Smooth muscle cell (in vitro differentiated cells): ENCODE results near the gene ATP6AP1. TPM values are rescaled to one million over a fixed set of nuclear protein-coding genes. Genes with fewer than 3 reads are reported as not detected.

ENCODE experiments used
- DNase-seq: peaks from one replicate; lab custom pipeline; 2025; ENCODE audit not compliant: unreplicated experiment; lab: John Stamatoyannopoulos, UW
- H2AFZ ChIP-seq: fragments of 200-600 bp; sonication (generic); 2 replicates; pipeline ENCODE4 v1.6.0; 2016; ENCODE audit warnings: antibody characterized with exemption, low read depth, mild to moderate bottlenecking
- H3F3A ChIP-seq: fragments of 200-600 bp; sonication (generic); 2 replicates; pipeline ENCODE4 v1.6.0; 2017; ENCODE audit warnings: antibody characterized with exemption, low read depth
- H3K27ac ChIP-seq: fragments of 200-600 bp; sonication (generic); 2 replicates; pipeline ENCODE4 v1.5.1; 2016; ENCODE audit warnings: low read depth, mild to moderate bottlenecking
- H3K27me3 ChIP-seq: fragments of 200-600 bp; sonication (generic); 2 replicates; pipeline ENCODE4 v1.6.1; 2016; ENCODE audit warnings: low read depth, mild to moderate bottlenecking
- H3K36me3 ChIP-seq: fragments of 200-600 bp; sonication (generic); 2 replicates; pipeline ENCODE4 v1.5.1; 2016; ENCODE audit warnings: low read depth
- H3K4me1 ChIP-seq: fragments of 200-600 bp; sonication (generic); 2 replicates; pipeline ENCODE4 v1.5.1; 2016; ENCODE audit warnings: low read depth
- H3K4me2 ChIP-seq: fragments of 200-600 bp; sonication (generic); 2 replicates; pipeline ENCODE4 v1.6.0; 2016; ENCODE audit warnings: mild to moderate bottlenecking
- H3K4me3 ChIP-seq: fragments of 200-600 bp; sonication (generic); 2 replicates; pipeline ENCODE4 v1.5.1; 2016; ENCODE audit warnings: mild to moderate bottlenecking
- H3K79me2 ChIP-seq: fragments of 200-600 bp; sonication (generic); 2 replicates; pipeline ENCODE4 v1.6.0; 2016; ENCODE audit warnings: low read depth, mild to moderate bottlenecking
- H3K9ac ChIP-seq: fragments of 200-600 bp; sonication (generic); 2 replicates; pipeline ENCODE4 v1.6.0; 2016; ENCODE audit warnings: low read depth
- H3K9me3 ChIP-seq: fragments of 200-600 bp; sonication (generic); replicated peaks from 2 replicates; pipeline ENCODE4 v1.5.1; 2016; ENCODE audit warnings: low read depth
- H4K20me1 ChIP-seq: fragments of 200-600 bp; sonication (generic); 2 replicates; pipeline ENCODE4 v1.6.0; 2016; ENCODE audit warnings: low read depth
- WGBS: methylation state at CpG from one replicate; pipeline ENCODE4 v1.1.7; 2016; ENCODE audit warnings: low lambda C conversion rate; 5-methylcytosine and 5-hydroxymethylcytosine counted together
- polyA plus RNA-seq: library from polyadenylated mRNA; unstranded; fragments of >200 nt; fragmentation: Nextera tagmentation; extraction: Ambion mirVana; gene quantifications from 2 replicates; pipeline ENCODE4 v1.2.1, GENCODE V29; 2016
- total RNA-seq: library from RNA; depleted of rRNA; stranded (reverse); fragments of >200 nt; gene quantifications from 2 replicates; pipeline ENCODE4 v1.2.3, GENCODE V29; 2014
- TF ChIP-seq, protein P1 (sequence below): fragments of 200-600 bp; sonication (generic); IDR thresholded peaks from 2 replicates; pipeline ENCODE4 v1.5.1; 2017; ENCODE audit warnings: borderline replicate concordance, mild to moderate bottlenecking, antibody characterized with exemption; ENCODE audit not compliant: insufficient read depth, poor library complexity, severe bottlenecking

The ATP6AP1 gene
- total and polyA plus RNA-seq, 2 experiments from 2014 or later = 104 to 193 TPM

DNA sequence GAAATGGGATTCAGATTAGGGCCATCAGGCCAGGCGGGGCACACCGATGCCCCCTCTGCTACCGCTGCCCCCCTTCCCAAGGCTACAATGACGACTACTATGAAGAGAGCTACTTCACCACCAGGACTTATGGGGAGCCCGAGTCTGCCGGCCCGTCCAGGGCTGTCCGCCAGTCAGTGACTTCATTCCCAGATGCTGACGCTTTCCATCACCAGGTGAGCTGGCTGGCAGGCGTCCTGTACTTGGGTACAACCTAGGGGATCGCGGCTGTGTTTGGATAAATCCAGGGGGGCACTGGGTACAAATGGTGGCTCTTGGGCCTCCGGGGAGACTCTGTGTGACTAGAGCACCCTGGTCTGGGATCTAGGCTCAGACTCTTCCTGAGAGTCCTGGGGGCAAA, 48.3 kb upstream of the ATP6AP1 start:
- H3K9ac ChIP-seq = peak overlapping the region; percentile 99
- DNase-seq = no peak

GRCh38 chrX:154380787-154381186, 47.7 kb upstream of the ATP6AP1 start:
- Histone ChIP-seq H3K9me3 (no peaks in the 10 kb centered on the region), H3K9ac (no peak overlapping the region), H3K79me2 (peaks cover 16% of the 10 kb centered on the region), H3K4me2 (peak overlapping the region; percentile 85), H2AFZ (no peak overlapping the region), H3K4me1 (peaks cover 12% of the 10 kb centered on the region), H3F3A (no peaks in the 10 kb centered on the region), H3K27ac (peak overlapping the region; percentile 97), H3K27me3 (no peaks in the 10 kb centered on the region), H3K4me3 (no peak overlapping the region), H3K36me3 (no peaks in the 10 kb centered on the region), H4K20me1 (peaks cover 5% of the 10 kb centered on the region)
- 88% methylated on average over 14 of the region's 14 CpGs for WGBS
- TF ChIP-seq, protein P1, sequence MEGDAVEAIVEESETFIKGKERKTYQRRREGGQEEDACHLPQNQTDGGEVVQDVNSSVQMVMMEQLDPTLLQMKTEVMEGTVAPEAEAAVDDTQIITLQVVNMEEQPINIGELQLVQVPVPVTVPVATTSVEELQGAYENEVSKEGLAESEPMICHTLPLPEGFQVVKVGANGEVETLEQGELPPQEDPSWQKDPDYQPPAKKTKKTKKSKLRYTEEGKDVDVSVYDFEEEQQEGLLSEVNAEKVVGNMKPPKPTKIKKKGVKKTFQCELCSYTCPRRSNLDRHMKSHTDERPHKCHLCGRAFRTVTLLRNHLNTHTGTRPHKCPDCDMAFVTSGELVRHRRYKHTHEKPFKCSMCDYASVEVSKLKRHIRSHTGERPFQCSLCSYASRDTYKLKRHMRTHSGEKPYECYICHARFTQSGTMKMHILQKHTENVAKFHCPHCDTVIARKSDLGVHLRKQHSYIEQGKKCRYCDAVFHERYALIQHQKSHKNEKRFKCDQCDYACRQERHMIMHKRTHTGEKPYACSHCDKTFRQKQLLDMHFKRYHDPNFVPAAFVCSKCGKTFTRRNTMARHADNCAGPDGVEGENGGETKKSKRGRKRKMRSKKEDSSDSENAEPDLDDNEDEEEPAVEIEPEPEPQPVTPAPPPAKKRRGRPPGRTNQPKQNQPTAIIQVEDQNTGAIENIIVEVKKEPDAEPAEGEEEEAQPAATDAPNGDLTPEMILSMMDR = no peak
- no peak for DNase-seq

More for the DNA sequence above, 48.3 kb upstream of the ATP6AP1 start:
- Histone ChIP-seq H3K79me2 (peaks cover 16% of the 10 kb centered on the region), H2AFZ (no peak overlapping the region), H3K27me3 (no peaks in the 10 kb centered on the region), H3K4me2 (peak overlapping the region; percentile 85), H3K36me3 (no peaks in the 10 kb centered on the region), H3K9me3 (no peaks in the 10 kb centered on the region), H3K27ac (peak overlapping the region; percentile 97), H3F3A (no peaks in the 10 kb centered on the region), H3K4me3 (peak overlapping the region; percentile 80), H3K4me1 (peaks cover 12% of the 10 kb centered on the region), H4K20me1 (peaks cover 5% of the 10 kb centered on the region)
- TF ChIP-seq, protein P1 = no peak
- 55% methylated on average over 13 of the region's 13 CpGs for WGBS

DNA sequence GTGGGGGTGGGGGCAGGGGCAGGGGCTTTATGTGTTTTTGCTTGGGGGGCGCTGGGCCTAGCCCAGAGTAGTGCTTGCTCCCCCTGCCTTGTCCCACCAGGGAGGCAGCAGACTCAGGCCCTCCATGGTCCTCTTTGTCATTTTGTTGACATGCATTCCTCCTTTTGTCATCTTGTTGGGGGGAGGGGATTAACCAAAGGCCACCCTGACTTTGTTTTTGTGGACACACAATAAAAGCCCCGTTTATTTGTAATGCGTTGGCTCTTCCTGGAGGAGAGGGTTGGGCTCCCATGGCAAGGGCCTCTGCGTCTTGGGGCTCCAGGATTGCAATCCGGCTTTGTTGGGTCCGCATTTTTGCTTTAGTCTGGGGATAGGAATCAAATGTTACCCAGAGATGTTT, 47.2 kb upstream of the ATP6AP1 start:
- WGBS = 85% methylated on average over 6 of the region's 6 CpGs
- Histone ChIP-seq H4K20me1 (peaks cover 5% of the 10 kb centered on the region), H3K36me3 (no peaks in the 10 kb centered on the region)

More for the DNA sequence above, 47.2 kb upstream of the ATP6AP1 start:
- peaks cover 16% of the 10 kb centered on the region for H3K79me2 ChIP-seq
- no peak overlapping the region for H2AFZ ChIP-seq
- DNase-seq = no peak
- no peaks in the 10 kb centered on the region for H3K9me3 ChIP-seq
- H3K4me3 ChIP-seq = no peak overlapping the region
- H3K9ac ChIP-seq = no peak overlapping the region
- no peaks in the 10 kb centered on the region for H3F3A ChIP-seq
- no peak overlapping the region for H3K4me2 ChIP-seq
- TF ChIP-seq, protein P1 = no peak
- no peak overlapping the region for H3K27ac ChIP-seq
- H3K4me1 ChIP-seq = peaks cover 12% of the 10 kb centered on the region
- no peaks in the 10 kb centered on the region for H3K27me3 ChIP-seq
